ENCODE data around the gene TSFM. TPM values are rescaled to one million over a fixed set of nuclear protein-coding genes. Genes with fewer than 3 reads are reported as not detected.
"Not testable (repeated sequence)": the region's sequence is repeated elsewhere in the genome, so short reads cannot be mapped to it uniquely, and the experiment has no call there.

Gene TSFM
- total RNA-seq, 1 experiment from 2014 or later, result 40.7 TPM

- not testable (repeated sequence) for DNase-seq; H3K4me2 ChIP-seq (ENCODE audit: low read depth, low read length, poor library complexity, severe bottlenecking); H3K9me3 ChIP-seq (ENCODE audit: low read length); H3K4me3 ChIP-seq (ENCODE audit: low read length); H4K20me1 ChIP-seq (ENCODE audit: insufficient read depth, low read depth, low read length); H2AFZ ChIP-seq (ENCODE audit: low read length); H3K79me2 ChIP-seq (ENCODE audit: low read length); H3K27me3 ChIP-seq (ENCODE audit: low read length); H3K4me1 ChIP-seq (ENCODE audit: low read length); H3K27ac ChIP-seq (ENCODE audit: low read length); H3K9me2 ChIP-seq (replicated peaks; ENCODE audit: insufficient read depth, low read length); H3K36me3 ChIP-seq (ENCODE audit: insufficient read depth, low read length); H3K9ac ChIP-seq (ENCODE audit: low read length)
Measured at GRCh38 chr12:57820119-57820518, 37.5 kb downstream of the TSFM start.

- H3K4me2 ChIP-seq (ENCODE audit: low read depth, low read length, poor library complexity, severe bottlenecking); H3K27ac ChIP-seq (ENCODE audit: low read length): not testable (repeated sequence)
Measured at GRCh38 chr12:57821015-57821414, 38.4 kb downstream of the TSFM start.

GRCh38 chr12:57821474-57822214, 39.1 kb downstream of the TSFM start:
- Histone ChIP-seq H4K20me1 (ENCODE audit: insufficient read depth, low read depth, low read length) (no peaks in the 10 kb centered on the region), H3K9me3 (ENCODE audit: low read length) (no peaks in the 10 kb centered on the region), H2AFZ (ENCODE audit: low read length) (no peak overlapping the region), H3K4me1 (ENCODE audit: low read length) (peaks cover 6% of the 10 kb centered on the region), H3K27ac (ENCODE audit: low read length) (no peak overlapping the region), H3K27me3 (ENCODE audit: low read length) (no peaks in the 10 kb centered on the region), H3K4me3 (ENCODE audit: low read length) (no peak overlapping the region), H3K9ac (ENCODE audit: low read length) (no peak overlapping the region), H3K4me2 (ENCODE audit: low read depth, low read length, poor library complexity, severe bottlenecking) (no peak overlapping the region), H3K79me2 (ENCODE audit: low read length) (no peaks in the 10 kb centered on the region), H3K9me2 (replicated peaks; ENCODE audit: insufficient read depth, low read length) (no peaks in the 10 kb centered on the region), H3K36me3 (ENCODE audit: insufficient read depth, low read length) (no peaks in the 10 kb centered on the region)
- DNase-seq, result no peak

More at GRCh38 chr12:57821015-57821414, 38.4 kb downstream of the TSFM start:
- H2AFZ ChIP-seq (ENCODE audit: low read length); H4K20me1 ChIP-seq (ENCODE audit: insufficient read depth, low read depth, low read length); DNase-seq; H3K9me3 ChIP-seq (ENCODE audit: low read length); H3K4me1 ChIP-seq (ENCODE audit: low read length); H3K36me3 ChIP-seq (ENCODE audit: insufficient read depth, low read length); H3K79me2 ChIP-seq (ENCODE audit: low read length); H3K9ac ChIP-seq (ENCODE audit: low read length); H3K27me3 ChIP-seq (ENCODE audit: low read length); H3K4me3 ChIP-seq (ENCODE audit: low read length); H3K9me2 ChIP-seq (replicated peaks; ENCODE audit: insufficient read depth, low read length): not testable (repeated sequence)

GRCh38 chr12:57822392-57823130, 40.0 kb downstream of the TSFM start:
- peaks cover 6% of the 10 kb centered on the region for H3K4me1 ChIP-seq (ENCODE audit: low read length)
- no peak for DNase-seq
- no peak overlapping the region for H3K27ac ChIP-seq (ENCODE audit: low read length)
- H2AFZ ChIP-seq (ENCODE audit: low read length), result no peak overlapping the region
- H3K4me3 ChIP-seq (ENCODE audit: low read length), result no peak overlapping the region
- no peaks in the 10 kb centered on the region for H4K20me1 ChIP-seq (ENCODE audit: insufficient read depth, low read depth, low read length)
- H3K9me2 ChIP-seq (replicated peaks; ENCODE audit: insufficient read depth, low read length), result no peaks in the 10 kb centered on the region
- H3K4me2 ChIP-seq (ENCODE audit: low read depth, low read length, poor library complexity, severe bottlenecking), result no peak overlapping the region
- H3K36me3 ChIP-seq (ENCODE audit: insufficient read depth, low read length), result no peaks in the 10 kb centered on the region
- no peaks in the 10 kb centered on the region for H3K27me3 ChIP-seq (ENCODE audit: low read length)
- no peaks in the 10 kb centered on the region for H3K79me2 ChIP-seq (ENCODE audit: low read length)
- H3K9me3 ChIP-seq (ENCODE audit: low read length), result no peaks in the 10 kb centered on the region
- no peak overlapping the region for H3K9ac ChIP-seq (ENCODE audit: low read length)

- no peaks in the 10 kb centered on the region for H3K27me3 ChIP-seq (ENCODE audit: low read length)
- DNase-seq, result no peak
- no peak overlapping the region for H2AFZ ChIP-seq (ENCODE audit: low read length)
- no peaks in the 10 kb centered on the region for H3K9me2 ChIP-seq (replicated peaks; ENCODE audit: insufficient read depth, low read length)
- H3K9me3 ChIP-seq (ENCODE audit: low read length), result no peaks in the 10 kb centered on the region
- H3K79me2 ChIP-seq (ENCODE audit: low read length), result no peaks in the 10 kb centered on the region
- H4K20me1 ChIP-seq (ENCODE audit: insufficient read depth, low read depth, low read length), result no peaks in the 10 kb centered on the region
- no peak overlapping the region for H3K4me3 ChIP-seq (ENCODE audit: low read length)
- no peak overlapping the region for H3K4me2 ChIP-seq (ENCODE audit: low read depth, low read length, poor library complexity, severe bottlenecking)
- no peak overlapping the region for H3K27ac ChIP-seq (ENCODE audit: low read length)
- no peaks in the 10 kb centered on the region for H3K36me3 ChIP-seq (ENCODE audit: insufficient read depth, low read length)
- H3K9ac ChIP-seq (ENCODE audit: low read length), result no peak overlapping the region
- peaks cover 6% of the 10 kb centered on the region for H3K4me1 ChIP-seq (ENCODE audit: low read length)
Measured at GRCh38 chr12:57823131-57823907, 40.7 kb downstream of the TSFM start.

GRCh38 chr12:57823908-57824640, 41.5 kb downstream of the TSFM start:
- Histone ChIP-seq H3K4me2 (ENCODE audit: low read depth, low read length, poor library complexity, severe bottlenecking) (no peak overlapping the region), H3K79me2 (ENCODE audit: low read length) (no peaks in the 10 kb centered on the region), H3K27ac (ENCODE audit: low read length) (no peak overlapping the region), H3K27me3 (ENCODE audit: low read length) (no peaks in the 10 kb centered on the region), H2AFZ (ENCODE audit: low read length) (no peak overlapping the region), H3K4me3 (ENCODE audit: low read length) (no peak overlapping the region), H3K9me3 (ENCODE audit: low read length) (no peaks in the 10 kb centered on the region), H3K9ac (ENCODE audit: low read length) (no peak overlapping the region), H3K36me3 (ENCODE audit: insufficient read depth, low read length) (no peaks in the 10 kb centered on the region), H3K4me1 (ENCODE audit: low read length) (no peaks in the 10 kb centered on the region), H4K20me1 (ENCODE audit: insufficient read depth, low read depth, low read length) (no peaks in the 10 kb centered on the region), H3K9me2 (replicated peaks; ENCODE audit: insufficient read depth, low read length) (no peaks in the 10 kb centered on the region)
- no peak for DNase-seq

GRCh38 chr12:57825451-57825850, 42.9 kb downstream of the TSFM start:
- Histone ChIP-seq H3K4me2 (ENCODE audit: low read depth, low read length, poor library complexity, severe bottlenecking) (no peak overlapping the region), H3K79me2 (ENCODE audit: low read length) (no peaks in the 10 kb centered on the region), H3K4me1 (ENCODE audit: low read length) (no peaks in the 10 kb centered on the region), H3K9me3 (ENCODE audit: low read length) (no peaks in the 10 kb centered on the region), H3K27me3 (ENCODE audit: low read length) (no peaks in the 10 kb centered on the region), H4K20me1 (ENCODE audit: insufficient read depth, low read depth, low read length) (no peaks in the 10 kb centered on the region), H3K36me3 (ENCODE audit: insufficient read depth, low read length) (no peaks in the 10 kb centered on the region), H3K27ac (ENCODE audit: low read length) (no peak overlapping the region), H3K9ac (ENCODE audit: low read length) (no peak overlapping the region), H2AFZ (ENCODE audit: low read length) (no peak overlapping the region), H3K4me3 (ENCODE audit: low read length) (no peak overlapping the region), H3K9me2 (replicated peaks; ENCODE audit: insufficient read depth, low read length) (no peaks in the 10 kb centered on the region)
- no peak for DNase-seq
